GM19463 (cell line): ENCODE results near the gene RBL1.
"Not testable (repeated sequence)": the region's sequence is repeated elsewhere in the genome, so short reads cannot be mapped to it uniquely, and the experiment has no call there.

Source experiments
- ATAC-seq: cut with Tn5 transposase; IDR thresholded peaks from one replicate; pipeline ENCODE4 v1.9.1; 2021; ENCODE audit warnings: mild to moderate bottlenecking, moderate library complexity; ENCODE audit not compliant: unreplicated experiment

RBL1 gene

DNA sequence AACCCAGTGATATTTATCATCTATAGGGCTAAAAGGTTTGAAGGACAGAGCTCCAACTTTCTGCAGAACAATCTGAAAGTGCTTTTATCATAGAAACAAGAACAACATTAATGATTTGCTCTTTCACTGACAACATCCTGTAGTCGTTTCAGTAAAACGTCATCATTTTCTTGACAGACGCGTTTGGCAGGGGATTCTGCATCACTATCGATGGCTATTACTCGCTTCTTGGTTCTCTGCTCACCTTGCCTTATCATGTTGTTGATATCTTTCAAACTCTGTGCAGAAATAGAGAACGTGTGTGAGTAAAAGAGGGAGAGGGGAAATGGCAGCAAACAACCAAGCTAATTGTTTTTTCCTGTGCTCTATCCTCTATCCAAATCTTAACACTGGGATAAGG lies 97.1 kb downstream of the RBL1 start:
- ATAC-seq, result no peak

DNA sequence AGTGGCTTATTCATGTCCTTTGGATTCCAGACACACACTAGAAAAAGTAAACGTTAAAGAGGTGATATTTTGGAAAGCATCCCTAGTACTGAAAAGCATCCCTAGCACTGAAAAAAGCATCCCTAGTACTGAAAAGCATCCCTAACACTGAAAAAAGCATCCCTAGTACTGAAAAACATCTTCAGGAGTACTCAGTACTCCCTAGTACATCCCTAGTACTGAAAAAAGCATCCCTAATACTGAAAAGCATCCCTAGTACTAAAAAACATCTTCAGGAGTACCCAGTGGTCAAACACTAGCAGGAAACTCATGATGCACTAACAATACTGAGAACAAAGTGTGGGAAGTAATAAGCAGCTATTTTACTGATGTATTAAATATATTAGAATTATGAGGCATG lies 98.7 kb downstream of the RBL1 start:
- ATAC-seq, result no peak

DNA sequence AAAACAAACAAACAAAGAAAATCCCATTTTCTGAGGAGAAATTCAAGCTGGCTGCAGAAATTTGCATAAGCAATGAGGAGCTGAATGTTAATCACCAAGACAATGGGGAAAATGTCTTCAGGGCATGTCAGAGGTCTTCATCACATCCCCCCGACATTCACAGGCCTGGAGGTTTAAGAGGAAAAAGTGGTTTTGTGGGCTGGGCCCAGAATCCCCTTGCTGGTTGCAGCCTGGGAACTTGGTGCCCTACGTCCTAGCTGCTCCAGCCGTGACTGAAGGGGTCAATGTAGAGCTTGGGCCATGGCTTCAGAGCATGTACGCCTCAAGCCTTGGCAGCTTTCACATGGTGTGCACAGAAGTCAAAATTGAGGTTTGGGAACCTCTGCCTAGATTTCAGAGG lies 101.6 kb downstream of the RBL1 start:
- ATAC-seq, result not testable (repeated sequence)

DNA sequence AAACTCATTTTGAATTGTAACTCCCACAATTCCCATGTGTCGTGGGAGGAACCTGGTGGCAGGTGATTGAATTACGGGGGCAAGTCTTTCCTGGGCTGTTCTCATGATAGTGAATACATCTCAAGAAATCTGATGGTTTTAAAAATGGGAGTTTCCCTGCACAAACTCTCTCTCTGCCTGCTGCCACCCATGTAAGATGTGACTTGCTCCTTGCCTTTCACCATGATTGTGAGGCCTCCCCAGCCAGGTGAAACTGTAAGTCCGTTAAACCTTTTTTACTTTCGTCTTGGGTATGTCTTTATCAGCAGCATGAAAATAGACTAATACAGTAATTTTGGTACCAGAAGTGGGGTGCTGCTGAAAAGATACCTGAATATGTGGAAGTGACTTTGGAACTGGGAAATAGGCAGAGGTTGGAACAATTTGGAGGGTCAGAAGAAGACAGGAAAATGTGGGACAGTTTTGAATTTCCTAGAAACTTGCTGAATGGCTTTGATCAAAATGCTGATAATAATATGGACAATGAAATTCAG lies 102.9 kb downstream of the RBL1 start:
- no peak for ATAC-seq

DNA sequence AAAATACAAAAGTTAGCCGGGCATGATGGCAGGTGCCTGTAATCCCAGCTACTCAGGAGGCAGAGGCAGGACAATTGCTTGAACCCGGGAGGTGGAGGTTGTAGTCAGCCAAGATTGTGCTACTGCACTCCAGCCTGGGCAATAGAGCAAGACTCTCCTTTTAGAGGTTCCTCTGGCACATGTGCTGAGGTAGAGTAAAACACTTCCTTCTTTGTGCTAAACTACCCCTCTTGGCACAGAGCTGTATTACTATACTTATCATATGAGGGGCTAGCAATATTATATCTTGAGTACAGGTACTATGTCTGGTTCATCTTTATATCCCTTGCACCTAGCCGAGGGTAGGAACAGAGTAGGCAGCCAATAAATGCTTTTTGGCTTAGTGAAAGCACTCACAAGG lies 104.1 kb downstream of the RBL1 start:
- ATAC-seq, result no peak

DNA sequence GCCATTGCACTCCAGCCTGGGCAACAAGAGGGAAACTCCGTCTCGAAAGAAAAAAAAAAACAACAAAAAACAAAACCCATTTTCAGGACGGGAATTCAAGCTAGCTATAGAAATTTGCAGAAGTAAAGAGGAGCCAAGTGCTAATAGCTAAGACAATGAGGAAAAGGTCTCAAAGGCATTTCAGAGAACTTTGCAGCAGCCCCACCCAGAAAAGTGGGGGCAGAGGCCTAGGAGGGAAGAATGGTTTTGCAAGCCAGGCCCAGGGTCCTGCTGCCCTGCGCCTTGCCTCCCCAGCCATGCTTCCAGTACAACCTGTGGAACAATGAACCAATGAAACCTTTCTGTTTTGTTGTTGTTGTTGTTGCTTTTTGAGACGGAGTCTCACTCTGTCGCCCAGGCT lies 106.0 kb downstream of the RBL1 start:
- ATAC-seq, result no peak

DNA sequence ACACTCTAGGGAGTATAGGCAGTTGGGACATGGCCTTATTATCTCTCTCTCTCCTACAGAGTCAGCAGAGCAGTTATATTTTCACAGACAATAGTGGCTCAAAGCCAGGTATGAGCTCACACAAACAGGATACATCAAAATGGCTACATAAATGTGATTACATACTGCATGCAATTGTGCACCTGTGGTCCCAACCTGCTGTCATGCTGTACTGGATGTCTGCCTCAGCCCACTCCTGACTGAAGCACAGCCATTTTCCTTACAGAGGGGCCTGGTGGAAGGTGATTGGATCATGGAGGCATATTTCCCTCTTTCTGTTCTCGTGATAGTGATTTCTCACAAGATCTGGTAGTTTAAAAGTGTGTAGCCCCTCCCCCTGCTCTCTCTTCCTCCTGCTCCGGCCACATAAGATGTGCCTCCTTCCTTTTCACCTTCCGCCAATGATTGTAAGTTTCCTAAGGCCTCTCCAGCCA lies 107.3 kb downstream of the RBL1 start:
- ATAC-seq, result no peak

DNA sequence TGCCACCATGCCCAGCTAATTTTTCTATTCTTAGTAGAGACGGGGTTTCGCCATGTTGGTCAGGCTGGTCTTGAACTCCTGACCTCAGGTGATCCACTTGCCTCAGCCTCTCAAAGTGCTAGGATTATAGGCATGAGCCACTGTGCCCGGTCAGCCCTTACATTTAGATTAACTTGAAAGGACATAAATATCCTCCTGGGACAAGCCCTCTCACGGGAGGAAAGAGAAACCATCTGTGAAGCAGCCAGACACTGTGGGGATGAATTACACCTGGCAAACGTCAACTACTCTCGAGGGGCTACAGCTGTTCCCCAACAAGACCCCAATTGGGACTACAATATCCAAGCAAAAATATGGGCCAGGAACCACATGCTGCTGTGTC lies 111.5 kb downstream of the RBL1 start:
- ATAC-seq, result no peak

DNA sequence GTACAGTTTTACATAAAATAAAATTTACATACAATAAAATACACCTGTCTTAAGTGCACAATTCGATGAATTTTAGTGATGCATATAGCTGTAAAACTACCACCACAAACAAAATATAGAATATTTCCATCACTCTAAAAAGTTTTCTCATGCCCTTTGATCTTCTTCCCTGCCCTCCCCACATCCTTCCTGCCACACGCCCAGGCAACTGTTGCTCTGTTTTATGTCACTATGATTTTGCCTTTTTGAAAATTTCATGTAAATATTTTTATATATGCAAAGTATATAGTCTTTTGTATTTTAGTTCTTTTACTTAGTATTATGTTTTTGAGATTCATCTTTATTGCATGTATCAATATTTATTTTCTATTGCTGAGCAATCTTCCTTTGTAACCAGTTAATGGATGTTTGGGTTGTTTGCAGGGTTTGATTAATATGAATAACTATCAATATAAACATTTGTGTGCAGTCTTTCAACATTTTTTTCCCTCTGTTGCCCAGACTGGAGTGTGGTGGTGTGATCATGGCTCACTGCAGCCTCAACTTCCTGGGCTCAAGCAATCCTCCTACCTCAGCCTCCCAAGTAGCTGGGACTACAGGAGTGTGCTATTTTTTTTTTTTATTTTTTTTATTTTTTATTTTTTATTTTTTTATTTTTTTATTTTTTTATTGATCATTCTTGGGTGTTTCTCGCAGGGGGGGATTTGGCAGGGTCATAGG lies 120.5 kb downstream of the RBL1 start:
- no peak for ATAC-seq

DNA sequence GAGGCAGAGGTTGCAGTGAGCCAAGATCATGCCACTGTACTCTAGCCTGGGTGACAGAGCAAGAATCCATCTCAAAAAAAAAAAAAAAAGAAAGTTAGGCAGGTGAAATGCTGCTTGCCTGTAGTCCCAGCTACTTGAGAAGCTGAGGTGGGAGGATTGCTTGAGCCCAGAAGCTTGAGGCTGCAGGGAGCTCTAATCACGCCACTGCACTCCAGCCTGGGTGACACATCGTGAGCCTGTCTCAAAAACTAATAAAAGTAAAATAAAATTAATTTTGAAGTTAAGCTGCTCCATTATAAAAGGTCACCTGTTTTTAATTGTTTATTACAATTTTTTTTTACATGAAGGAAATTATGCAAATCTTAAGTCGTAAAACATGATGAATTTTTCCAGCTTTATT lies 121.1 kb downstream of the RBL1 start:
- no peak for ATAC-seq

DNA sequence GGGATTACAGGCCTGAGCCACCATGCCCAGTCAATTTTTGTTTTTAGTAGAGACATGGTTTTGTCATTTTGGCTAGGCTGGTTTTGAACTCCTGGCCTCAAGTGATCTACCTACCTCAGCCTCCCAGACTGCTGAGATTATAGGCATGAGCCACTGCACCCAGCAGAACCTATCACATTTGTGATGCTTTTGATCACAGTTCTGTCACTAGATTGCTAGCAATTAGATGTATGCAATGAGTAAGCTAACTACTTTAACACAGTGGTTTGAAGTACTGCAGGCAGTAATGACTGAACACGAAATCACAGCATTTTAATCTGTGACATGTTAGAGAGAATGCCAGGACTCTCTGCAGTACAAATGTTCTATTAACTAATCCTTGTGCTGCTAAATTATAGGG lies 124.7 kb downstream of the RBL1 start:
- no peak for ATAC-seq

DNA sequence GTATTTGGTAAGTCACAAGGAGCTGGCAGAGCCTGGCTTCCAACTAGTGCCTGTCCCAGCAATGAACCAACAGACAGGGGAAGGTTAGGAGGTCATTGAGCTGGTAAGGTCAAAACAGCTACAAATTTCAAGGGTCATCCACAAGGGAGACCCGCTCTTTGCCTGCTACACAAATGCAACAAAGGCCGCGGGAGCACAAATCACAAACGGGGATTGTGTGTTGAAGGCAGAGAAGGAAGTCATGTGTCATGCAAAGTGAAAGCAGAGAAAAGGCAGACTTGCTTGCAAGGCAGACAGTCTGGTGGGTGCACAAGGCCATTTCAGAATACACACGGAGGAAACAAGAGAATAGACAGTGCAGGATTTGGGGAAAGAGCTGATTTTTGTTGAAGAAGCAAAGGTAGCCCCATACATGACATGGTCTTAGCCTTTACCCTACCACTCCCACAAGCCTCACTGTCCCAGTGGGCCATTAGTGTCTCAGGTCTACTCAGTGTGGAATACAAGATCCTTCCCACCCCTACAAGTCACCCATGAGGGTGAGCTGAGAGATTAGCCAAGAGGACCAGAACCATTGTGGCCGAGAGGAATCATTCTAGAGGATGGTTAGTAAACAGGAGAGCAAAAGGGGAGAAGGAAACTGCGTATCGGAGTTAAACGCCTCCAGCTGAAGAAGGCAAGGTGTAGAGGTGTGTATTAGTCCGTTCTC lies 126.2 kb downstream of the RBL1 start:
- no peak for ATAC-seq

DNA sequence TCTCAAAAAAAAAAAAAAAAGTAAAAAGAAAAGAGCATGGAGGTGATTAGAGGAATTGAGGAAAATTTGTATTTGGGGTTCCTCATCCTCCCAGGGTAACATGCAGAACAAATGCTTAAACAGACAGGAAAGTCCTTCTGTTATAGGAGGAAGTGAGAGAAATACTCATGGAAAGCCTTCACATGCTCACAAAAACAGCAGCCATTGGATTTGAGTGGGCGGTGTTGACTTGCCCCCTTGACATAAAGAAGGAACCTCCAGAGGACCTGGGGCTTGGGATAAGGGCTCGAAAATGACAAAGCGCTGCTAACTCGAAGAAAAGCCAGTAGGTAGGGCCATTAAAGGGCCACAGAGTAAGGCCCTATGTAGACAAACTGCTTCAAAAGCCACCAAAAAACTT lies 126.7 kb downstream of the RBL1 start:
- ATAC-seq, result no peak

DNA sequence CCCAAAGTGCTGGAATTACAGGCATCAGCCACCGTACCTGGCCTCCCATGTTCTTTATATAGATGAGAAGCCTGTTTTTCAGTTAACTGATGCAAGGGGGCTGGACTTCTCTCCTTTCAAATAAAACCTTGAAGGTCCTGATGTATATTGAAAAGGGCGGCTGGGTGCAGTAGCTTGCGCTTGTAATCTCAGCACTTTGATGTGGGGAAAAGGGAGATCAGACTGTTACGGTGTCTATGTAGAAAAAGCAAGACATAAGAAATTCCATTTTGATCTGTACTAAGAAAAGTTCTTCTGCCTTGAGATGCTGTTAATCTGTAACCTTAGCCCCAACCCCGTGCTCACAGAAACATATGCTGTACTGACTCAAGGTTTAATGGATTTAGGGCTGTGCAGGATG lies 128.2 kb downstream of the RBL1 start:
- ATAC-seq, result no peak

DNA sequence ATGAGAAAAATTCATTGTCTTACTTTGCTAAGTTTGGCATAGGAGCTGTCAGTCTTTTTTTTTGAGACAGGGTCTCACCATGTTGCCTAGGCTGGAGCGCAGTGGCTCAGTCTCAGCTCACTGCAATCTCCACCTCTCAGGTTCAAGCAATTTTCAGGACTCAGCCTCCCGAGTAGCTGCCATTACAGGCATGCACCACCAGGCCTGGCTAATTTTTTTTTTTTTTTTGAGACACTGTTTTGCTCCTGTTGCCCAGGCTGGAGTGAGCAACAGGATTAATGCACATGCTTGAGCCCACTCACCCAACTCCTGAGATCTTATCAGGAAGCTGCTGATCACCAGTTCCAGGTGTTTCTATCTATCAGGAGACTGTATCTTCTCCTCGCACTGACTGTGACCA lies 128.8 kb downstream of the RBL1 start:
- not testable (repeated sequence) for ATAC-seq

DNA sequence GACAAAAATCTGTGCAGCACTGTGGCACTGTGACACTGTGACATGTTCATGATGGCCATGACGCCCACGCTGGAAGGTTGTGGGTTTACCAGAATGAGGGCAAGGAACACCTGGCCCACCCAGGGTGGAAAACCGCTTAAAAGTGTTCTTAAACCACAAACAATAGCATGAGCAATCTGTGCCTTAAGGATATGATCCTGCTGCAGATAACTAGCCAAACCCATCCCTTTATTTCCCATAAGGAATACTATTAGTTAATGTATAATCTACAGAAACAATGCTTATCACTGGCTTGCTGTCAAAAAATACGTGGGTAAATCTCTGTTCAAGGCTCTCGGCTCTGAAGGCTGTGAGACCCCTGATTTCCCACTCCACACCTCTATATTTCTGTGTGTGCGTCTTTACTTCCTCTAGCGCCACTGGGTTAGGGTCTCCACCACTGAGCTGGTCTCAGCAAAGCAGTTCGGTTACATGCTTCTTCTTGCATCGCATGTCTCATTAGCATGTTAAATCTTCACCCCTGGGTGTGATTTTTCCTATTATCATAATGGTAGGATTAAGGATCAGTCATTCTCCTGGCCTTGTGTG lies 133.3 kb downstream of the RBL1 start:
- not testable (repeated sequence) for ATAC-seq

DNA sequence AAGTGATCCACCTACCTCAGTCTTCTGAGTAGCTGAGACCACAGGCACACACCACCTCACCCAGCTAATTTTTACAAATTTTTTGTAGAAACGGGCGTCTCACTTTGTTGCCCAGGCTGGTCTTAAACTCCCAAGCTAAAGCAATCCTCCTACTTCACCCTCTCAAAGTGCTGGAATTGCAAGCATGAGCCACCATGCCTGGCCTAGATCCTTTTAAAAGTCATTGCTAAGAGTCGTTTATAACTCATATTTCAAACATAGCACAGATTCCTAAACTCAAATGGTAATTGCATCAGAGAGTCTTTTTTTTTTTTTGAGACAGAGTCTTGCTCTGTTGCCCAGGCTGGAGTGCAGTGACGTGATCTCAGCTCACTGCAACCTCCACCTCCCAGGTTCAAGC lies 136.6 kb downstream of the RBL1 start:
- no peak for ATAC-seq

DNA sequence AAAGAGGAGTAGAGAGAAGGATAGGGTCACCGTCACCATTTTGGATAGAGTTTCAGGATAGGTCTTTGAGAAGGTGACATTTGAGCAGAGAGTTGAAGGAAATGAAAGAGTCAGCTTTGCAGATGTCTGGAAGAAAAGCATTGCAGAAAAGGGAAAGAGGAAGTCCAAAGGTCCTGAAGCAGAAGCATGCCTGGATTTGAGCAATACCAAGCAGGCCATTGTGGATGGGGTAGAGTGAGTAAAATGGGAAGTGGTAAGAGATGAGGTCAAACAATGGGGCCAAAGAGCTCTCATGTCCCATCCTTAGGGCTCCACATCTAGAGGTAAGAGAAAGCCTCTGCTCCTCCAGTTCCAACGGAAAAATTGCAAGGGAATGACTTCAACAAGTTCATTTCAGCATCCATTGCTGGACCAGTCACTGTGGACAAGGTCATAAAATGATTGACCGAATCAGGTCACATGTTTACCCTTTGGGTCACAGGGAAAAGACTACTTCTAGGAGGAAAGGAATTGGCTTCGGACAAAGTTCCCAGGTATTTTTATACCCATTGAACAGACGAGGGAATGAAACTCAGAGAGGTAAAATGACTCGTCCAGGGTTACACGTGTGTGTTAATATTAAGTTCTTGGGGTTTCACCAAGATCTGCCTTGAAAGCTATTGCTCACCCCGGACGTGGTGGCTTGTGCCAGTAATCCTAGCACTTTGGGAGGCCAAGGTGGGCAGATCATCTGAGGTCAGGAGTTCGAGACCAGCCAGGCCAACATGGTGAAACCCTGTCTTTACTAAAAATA lies 137.7 kb downstream of the RBL1 start:
- no peak for ATAC-seq

DNA sequence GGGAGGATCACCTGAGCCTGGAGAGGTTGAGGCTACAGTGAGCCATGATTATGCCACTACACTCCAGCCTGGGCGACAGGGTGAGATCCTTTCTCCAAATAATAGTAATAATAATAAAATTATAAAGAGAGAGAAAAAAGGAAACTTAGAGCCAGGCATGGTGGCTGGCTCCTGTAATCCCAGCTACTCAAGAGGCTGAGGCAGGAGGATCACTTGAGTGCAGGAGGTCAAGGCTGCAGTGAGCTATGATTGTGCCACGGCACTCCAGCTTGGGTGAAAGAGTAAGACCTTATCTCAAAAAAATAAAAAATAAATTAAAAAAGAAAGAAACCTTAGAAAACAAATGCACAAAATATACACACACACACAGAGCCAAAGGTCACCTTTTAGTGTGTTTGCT lies 139.1 kb downstream of the RBL1 start:
- ATAC-seq, result no peak

DNA sequence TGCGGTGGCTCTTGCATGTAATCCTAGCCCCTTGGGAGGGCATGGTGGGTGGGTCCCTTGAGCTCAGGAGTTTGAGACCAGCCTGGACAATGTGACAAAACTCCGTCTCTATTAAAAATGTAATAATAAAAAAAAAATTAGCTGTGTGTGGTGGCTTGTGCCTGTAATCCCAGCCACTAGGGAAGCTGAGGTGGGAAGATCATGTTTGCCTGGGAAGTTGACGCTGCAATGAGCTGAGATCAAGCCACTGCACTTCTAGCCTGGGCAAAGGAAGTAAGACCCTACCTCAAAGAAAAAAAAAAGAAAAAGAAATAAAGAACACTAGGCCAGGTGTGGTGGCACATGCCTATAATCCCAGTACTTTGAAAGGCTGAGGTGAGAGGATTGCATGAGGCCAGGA lies 139.8 kb downstream of the RBL1 start:
- no peak for ATAC-seq
